Measurements from ENCODE around the gene FUT7.

FUT7 gene

GRCh38 chr9:137053944-137054931, 22.4 kb upstream of the FUT7 start, which contains the start of gene ENTPD2:
TSS of gene ENTPD2 (minus strand) at chr9:137054061. CDS start at chr9:137053997, 64 bp downstream.
- DNase-seq (ENCODE audit: low read depth, low spot score), result no peak
- in situ Hi-C loops (cut with HindIII; ENCODE audit: low sequenced_read_pairs), result no loop called here
- H3K4me3 ChIP-seq (ENCODE audit: low read depth, low read length), result no peak within 1 kb of the TSS
- TF ChIP-seq CTCF (IDR thresholded peaks at IDR 0.05; ENCODE audit: low read depth, low read length), result no peak

- no peak for TF ChIP-seq CTCF (IDR thresholded peaks at IDR 0.05; ENCODE audit: low read depth, low read length)
- DNase-seq (ENCODE audit: low read depth, low spot score), result no peak
- in situ Hi-C loops (cut with HindIII; ENCODE audit: low sequenced_read_pairs), result no loop called here
- H3K4me3 ChIP-seq (ENCODE audit: low read depth, low read length), result no peak overlapping the region
Measured at GRCh38 chr9:137052998-137053943, 21.4 kb upstream of the FUT7 start.

GRCh38 chr9:137052293-137052692, 20.4 kb upstream of the FUT7 start:
- in situ Hi-C loops (cut with HindIII; ENCODE audit: low sequenced_read_pairs), result no loop called here
- DNase-seq (ENCODE audit: low read depth, low spot score), result no peak
- no peak overlapping the region for H3K4me3 ChIP-seq (ENCODE audit: low read depth, low read length)
- no peak for TF ChIP-seq CTCF (IDR thresholded peaks at IDR 0.05; ENCODE audit: low read depth, low read length)

- no peak for TF ChIP-seq CTCF (IDR thresholded peaks at IDR 0.05; ENCODE audit: low read depth, low read length)
- no peak for DNase-seq (ENCODE audit: low read depth, low spot score)
- H3K4me3 ChIP-seq (ENCODE audit: low read depth, low read length), result no peak overlapping the region
- in situ Hi-C loops (cut with HindIII; ENCODE audit: low sequenced_read_pairs), result no loop called here
Measured at GRCh38 chr9:137051145-137051724, 19.3 kb upstream of the FUT7 start.

GRCh38 chr9:137050570-137050969, 18.7 kb upstream of the FUT7 start:
- DNase-seq (ENCODE audit: low read depth, low spot score), result no peak
- H3K4me3 ChIP-seq (ENCODE audit: low read depth, low read length), result no peak overlapping the region
- no peak for TF ChIP-seq CTCF (IDR thresholded peaks at IDR 0.05; ENCODE audit: low read depth, low read length)
- in situ Hi-C loops (cut with HindIII; ENCODE audit: low sequenced_read_pairs), result no loop called here

Data from astrocyte of the spinal cord (primary cell).